GM23338 (cell line): ENCODE results near the gene CKB. TPM values are rescaled to one million over a fixed set of nuclear protein-coding genes. Genes with fewer than 3 reads are reported as not detected.

Source experiments
- ATAC-seq: fragments of 200-7000 bp; cut with Tn5 transposase; 3 replicates; pipeline ENCODE4 v1.9.1; 2020
- DNase-seq: peaks from one replicate; pipeline ENCODE4 v3.0.0-alpha.2; 2015; ENCODE audit warnings: low spot score
- H2AFZ ChIP-seq: fragments of 200-600 bp; sonication (generic); 2 replicates; pipeline ENCODE4 v1.8.0; 2016; ENCODE audit warnings: antibody characterized with exemption, mild to moderate bottlenecking, moderate library complexity
- H3F3A ChIP-seq: fragments of 200-600 bp; sonication (generic); replicated peaks from 2 replicates; pipeline ENCODE4 v1.8.0; 2017; ENCODE audit warnings: antibody characterized with exemption, mixed run types, low read depth
- H3K27ac ChIP-seq: fragments of 200-600 bp; sonication (generic); 2 replicates; pipeline ENCODE4 v1.6.1; 2016; ENCODE audit warnings: low read depth
- H3K27me3 ChIP-seq: fragments of 200-600 bp; sonication (generic); 2 replicates; pipeline ENCODE4 v1.8.0; 2016; ENCODE audit warnings: mild to moderate bottlenecking, mixed run types, moderate library complexity; ENCODE audit not compliant: insufficient read depth
- H3K36me3 ChIP-seq: fragments of 200-600 bp; sonication (generic); 2 replicates; pipeline ENCODE4 v1.8.0; 2016; ENCODE audit warnings: mild to moderate bottlenecking; ENCODE audit not compliant: insufficient read depth
- H3K4me1 ChIP-seq: fragments of 200-600 bp; sonication (generic); 2 replicates; pipeline ENCODE4 v1.8.0; 2016; ENCODE audit warnings: mild to moderate bottlenecking, moderate library complexity; ENCODE audit not compliant: insufficient read depth
- H3K4me2 ChIP-seq: fragments of 200-600 bp; sonication (generic); 2 replicates; pipeline ENCODE4 v1.7.1; 2017; ENCODE audit warnings: mixed run types
- H3K4me3 ChIP-seq: fragments of 200-600 bp; sonication (generic); 2 replicates; pipeline ENCODE4 v1.6.1; 2016; ENCODE audit warnings: mixed run types
- H3K79me2 ChIP-seq: fragments of 200-600 bp; sonication (generic); replicated peaks from 2 replicates; pipeline ENCODE4 v1.8.0; 2017; ENCODE audit warnings: mild to moderate bottlenecking; ENCODE audit not compliant: insufficient read depth
- H3K9me2 ChIP-seq: fragments of 200-600 bp; sonication (generic); 2 replicates; pipeline ENCODE4 v1.8.0; 2017; ENCODE audit not compliant: insufficient read depth
- H4K20me1 ChIP-seq: fragments of 200-600 bp; sonication (generic); replicated peaks from 2 replicates; pipeline ENCODE4 v1.8.0; 2017; ENCODE audit warnings: mild to moderate bottlenecking; ENCODE audit not compliant: insufficient read depth
- H3K27ac Mint-ChIP-seq: 2 replicates; pipeline ENCODE4 v1.8.0; 2020; ENCODE audit warnings: inconsistent platforms, mild to moderate bottlenecking, moderate library complexity, mixed read lengths
- H3K27me3 Mint-ChIP-seq: 3 replicates; pipeline ENCODE4 v1.8.0; 2022; ENCODE audit warnings: low read depth, mild to moderate bottlenecking, moderate library complexity, mixed read lengths, inconsistent platforms; ENCODE audit not compliant: insufficient read depth, poor library complexity
- H3K36me3 Mint-ChIP-seq: 3 replicates; pipeline ENCODE4 v1.8.0; 2021; ENCODE audit warnings: low read depth, mild to moderate bottlenecking, inconsistent platforms, moderate library complexity, mixed read lengths
- H3K4me1 Mint-ChIP-seq: 3 replicates; pipeline ENCODE4 v1.8.0; 2020; ENCODE audit warnings: mild to moderate bottlenecking, inconsistent platforms, mixed read lengths
- H3K4me3 Mint-ChIP-seq: 3 replicates; pipeline ENCODE4 v1.8.0; 2021; ENCODE audit warnings: moderate library complexity, mild to moderate bottlenecking, inconsistent platforms, mixed read lengths
- H3K9me3 Mint-ChIP-seq: 3 replicates; pipeline ENCODE4 v1.8.0; 2020; ENCODE audit warnings: moderate library complexity, mild to moderate bottlenecking, inconsistent platforms, mixed read lengths
- CREB1 ChIP-seq: fragments of 250-450 bp; sonication (Bioruptor Pico); IDR thresholded peaks from 2 replicates; pipeline ENCODE4 v1.5.0; 2020; ENCODE audit warnings: low read depth, mild to moderate bottlenecking, moderate library complexity
- ETS1 ChIP-seq: IDR thresholded peaks from 2 replicates; pipeline ENCODE4 v1.6.1; 2016; ENCODE audit warnings: antibody characterized with exemption
- POLR2AphosphoS5 ChIP-seq: IDR thresholded peaks from 2 replicates; pipeline ENCODE4 v1.6.1; 2016; ENCODE audit warnings: antibody characterized with exemption, low read depth
- ZNF331 ChIP-seq: fragments of 250-450 bp; sonication (Bioruptor Pico); IDR thresholded peaks from 2 replicates; pipeline ENCODE4 v1.5.0; 2020; ENCODE audit warnings: low read depth, mild to moderate bottlenecking, moderate library complexity
- ZNF462 ChIP-seq: fragments of 250-450 bp; sonication (Bioruptor Pico); IDR thresholded peaks from 2 replicates; pipeline ENCODE4 v1.5.0; 2020; ENCODE audit warnings: mild to moderate bottlenecking, moderate library complexity
- long read RNA-seq: library from polyadenylated mRNA; unstranded; transcript quantifications from one replicate; pipeline ENCODE4 v2.0.0, GENCODE V29; 2020; ENCODE audit not compliant: unreplicated experiment
- polyA plus RNA-seq: library from polyadenylated mRNA; unstranded; fragments of >200 nt; fragmentation: Nextera tagmentation; extraction: Ambion mirVana; gene quantifications from 2 replicates; pipeline ENCODE4 v1.2.1, GENCODE V29; 2016
- total RNA-seq: library from RNA; depleted of rRNA; stranded (reverse); fragments of >200 nt; shearing (Covaris generic); gene quantifications from 2 replicates; pipeline ENCODE4 v1.2.3, GENCODE V29; 2014; rRNA removed

Gene CKB
- total RNA-seq (504 and 604 TPM in 2 replicates), polyA plus RNA-seq (846 and 852 TPM in 2 replicates)
- long read RNA-seq, transcript CKB-201 (8 exons, 1,709 nt), result major isoform, 1,580 of 1,703 reads
- long read RNA-seq, transcript CKB-202 (4 exons, 1,170 nt), result minor isoform, 27 of 1,703 reads
- long read RNA-seq, partial matches to known transcripts, result 52 of 1,703 reads
- long read RNA-seq, other reads (novel, unspliced or antisense), result 44 of 1,703 reads

GRCh38 chr14:103522649-103523574 lies at the start of gene CKB:
Gene CKB (minus strand): TSS chr14:103522830. CDS start chr14:103522493, 337 bp downstream.
- ATAC-seq (peak; percentile 8), DNase-seq (peak; percentile 92)
- no peaks in the 10 kb centered on the region for H3K79me2 ChIP-seq
- H3F3A ChIP-seq, result peaks cover 21% of the 10 kb centered on the region
- Mint-ChIP-seq H3K4me3 (peak within 1 kb of the TSS; percentile 79), H3K4me1 (peaks cover 24% of the 10 kb centered on the region), H3K27me3 (peaks cover 36% of the 10 kb centered on the region), H3K27ac (no peak within 1 kb of the TSS), H3K9me3 (peaks cover 4% of the 10 kb centered on the region; the same call in 1 of the 3 replicates), H3K36me3 (peaks cover 14% of the 10 kb centered on the region)
- peak within 1 kb of the TSS; percentile 94 for H3K4me2 ChIP-seq
- H3K36me3 ChIP-seq, result no peaks in the 10 kb centered on the region; the same call in 1 of the 2 replicates
- peaks cover 11% of the 10 kb centered on the region for H4K20me1 ChIP-seq
- TF ChIP-seq ZNF331 (CRISPR knock-in tag) (no peak), POLR2AphosphoS5 (peak; percentile 51), CREB1 (CRISPR knock-in tag) (peak; percentile 19; the same call in 1 of the 2 replicates)
- peak within 1 kb of the TSS; percentile 85 for H2AFZ ChIP-seq
- H3K27ac ChIP-seq, result no peak within 1 kb of the TSS
- peaks cover 22% of the 10 kb centered on the region for H3K27me3 ChIP-seq
- peaks cover 14% of the 10 kb centered on the region for H3K4me1 ChIP-seq
- no peaks in the 10 kb centered on the region for H3K9me2 ChIP-seq
- peak within 1 kb of the TSS; percentile 90 for H3K4me3 ChIP-seq

DNA sequence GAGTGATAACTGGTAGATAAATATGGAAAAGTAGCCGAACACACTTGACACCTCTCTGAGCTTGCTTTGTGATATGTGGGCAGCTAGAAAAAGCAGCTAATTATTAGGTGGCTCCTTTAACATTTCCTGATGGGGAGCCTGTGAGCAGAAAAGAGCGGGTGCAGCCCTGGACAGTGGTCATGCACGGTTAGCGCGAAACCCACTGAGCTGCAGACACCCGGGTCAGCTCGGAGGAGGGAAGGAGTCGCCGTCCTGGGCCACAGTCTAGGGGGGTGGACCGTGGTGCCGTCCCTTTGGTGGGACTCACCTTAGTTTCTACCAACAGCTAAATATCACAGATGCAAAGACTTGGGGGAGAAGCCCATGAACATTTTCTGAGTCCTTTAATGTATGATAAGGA lies 46.8 kb upstream of the CKB start:
- no peaks in the 10 kb centered on the region for H3K9me2 ChIP-seq
- H3K36me3 ChIP-seq, result no peaks in the 10 kb centered on the region; the same call in none of the 2 replicates
- Mint-ChIP-seq H3K27ac (no peak overlapping the region), H3K4me3 (no peak overlapping the region), H3K27me3 (peaks cover 3% of the 10 kb centered on the region), H3K4me1 (peaks cover 14% of the 10 kb centered on the region; the same call in 2 of the 3 replicates), H3K36me3 (peaks cover 19% of the 10 kb centered on the region), H3K9me3 (no peaks in the 10 kb centered on the region; the same call in 2 of the 3 replicates)
- peaks cover 11% of the 10 kb centered on the region; the same call in 1 of the 2 replicates for H4K20me1 ChIP-seq
- no peak overlapping the region for H3K27ac ChIP-seq
- ATAC-seq (no peak), DNase-seq (no peak)
- no peak for TF ChIP-seq ZNF462
- TF ChIP-seq CREB1 (CRISPR knock-in tag), result no peak
- TF ChIP-seq ETS1, result no peak
- H3K4me1 ChIP-seq, result 0 out of 2 replicates have a peak, but pooled peaks cover 4% of the 10 kb centered on the region
- no peaks in the 10 kb centered on the region for H3K27me3 ChIP-seq
- no peak overlapping the region for H3K4me2 ChIP-seq
- peaks cover 2% of the 10 kb centered on the region; the same call in 1 of the 2 replicates for H3F3A ChIP-seq
- no peak overlapping the region for H2AFZ ChIP-seq
- no peak overlapping the region for H3K4me3 ChIP-seq
- peaks cover 79% of the 10 kb centered on the region for H3K79me2 ChIP-seq
